ENCODE results near the gene BZW2. TPM values are rescaled to one million over a fixed set of nuclear protein-coding genes. Genes with fewer than 3 reads are reported as not detected.

Gene BZW2
- 28.5 and 53.3 TPM in 2 replicates for total RNA-seq (ENCODE audit: low replicate concordance)

DNA sequence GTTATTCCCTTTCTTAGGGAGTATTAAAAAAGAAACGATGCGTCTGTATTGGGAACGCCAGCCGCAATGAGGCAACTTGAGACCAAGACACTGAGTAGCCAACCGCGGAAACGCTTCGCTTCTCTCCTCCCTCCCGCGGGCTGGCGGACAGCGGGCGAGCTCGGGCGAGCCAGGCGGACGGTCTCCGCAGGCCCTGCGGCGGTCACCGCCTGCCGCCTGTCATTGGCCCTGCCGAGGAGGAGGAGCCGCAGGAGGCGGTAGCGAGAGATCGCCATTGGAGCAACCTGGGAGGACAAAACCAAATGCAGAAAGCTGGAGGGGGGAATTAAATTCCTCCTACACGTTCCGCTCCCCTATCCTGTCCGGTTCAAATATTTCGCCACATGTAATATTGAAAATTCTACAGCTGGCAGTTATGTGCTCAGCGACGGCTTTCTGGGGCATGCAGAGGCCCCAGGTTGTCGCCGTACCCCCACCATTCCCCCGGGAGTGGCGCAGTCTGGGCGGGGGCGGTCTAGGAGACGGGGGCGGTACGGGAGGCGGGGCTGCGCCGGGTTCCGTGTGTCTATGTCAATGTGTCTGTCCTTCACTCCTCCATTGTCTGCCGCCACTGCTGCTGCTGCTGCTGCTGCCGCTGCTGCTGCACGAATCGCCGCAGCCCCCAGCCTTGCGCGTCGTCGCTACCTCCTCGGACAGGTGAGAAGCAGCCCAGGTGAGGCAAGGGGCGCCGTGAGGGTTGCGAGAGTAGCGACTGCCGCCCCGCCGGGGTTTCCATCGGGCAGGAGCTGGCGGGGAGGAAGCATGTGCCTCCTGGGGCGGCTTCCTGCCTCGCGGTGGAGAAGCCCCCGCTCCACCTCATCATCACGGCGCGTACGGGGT, at the start of gene BZW2, which contains the start of gene ANKMY2:
BZW2 (plus strand) TSS at position 589 of the 879 bp plus-strand sequence. CDS start 19,263 bp downstream, outside the sequence.
ANKMY2 (minus strand) TSS at position 162 of the 879 bp plus-strand sequence. CDS start 181 bp downstream, outside the sequence.

DNA sequence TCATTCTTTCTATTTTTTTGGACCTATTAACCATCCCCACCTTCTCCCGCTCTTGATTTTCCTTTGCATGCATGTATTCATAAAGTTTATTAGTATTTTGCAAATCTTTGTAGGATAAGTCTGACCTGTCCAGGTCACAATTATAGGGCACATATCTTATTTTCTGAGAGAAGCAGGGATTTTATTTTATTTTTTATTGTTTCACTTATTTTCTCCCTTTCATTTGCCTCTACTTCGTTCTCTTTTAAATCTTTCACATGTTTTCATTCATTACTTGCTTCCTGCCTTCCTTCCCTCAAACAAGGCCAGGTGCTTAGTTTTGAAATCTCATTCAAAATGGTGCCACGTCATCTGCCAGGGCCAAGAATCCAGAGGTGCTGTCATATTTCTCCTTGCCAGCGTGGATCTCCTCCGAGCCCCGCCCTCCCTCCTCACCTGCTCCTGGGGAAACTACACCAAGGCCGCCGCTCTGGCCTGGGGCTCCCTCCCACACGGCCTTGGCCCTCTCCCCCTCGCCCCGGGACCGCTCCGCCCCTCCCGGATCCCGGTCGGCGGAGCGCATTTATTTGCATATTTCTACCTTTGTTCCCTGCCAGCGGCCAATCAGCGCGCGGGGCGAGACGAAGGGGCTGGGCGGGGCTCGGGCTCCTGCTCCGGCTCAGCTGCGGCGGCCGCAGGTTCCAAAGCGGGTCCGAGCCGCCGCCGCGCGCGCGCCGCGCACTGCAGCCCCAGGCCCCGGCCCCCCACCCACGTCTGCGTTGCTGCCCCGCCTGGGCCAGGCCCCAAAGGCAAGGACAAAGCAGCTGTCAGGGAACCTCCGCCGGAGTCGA, 107.3 kb downstream of the BZW2 start, which contains the start of gene TSPAN13:
TSPAN13 (plus strand) TSS at position 654 of the 830 bp plus-strand sequence. CDS start 213 bp downstream, outside the sequence.

Other genes starting within 250 kb of the BZW2 start
- gene CRPPA, start 224.6 kb upstream of the BZW2 start, total RNA-seq (ENCODE audit: low replicate concordance) = 0.83 and 1.2 TPM in 2 replicates
- gene SOSTDC1, start 180.4 kb upstream of the BZW2 start, total RNA-seq (ENCODE audit: low replicate concordance) = not detected in 2 replicates
- not detected in 2 replicates for gene LRRC72, start 119.4 kb upstream of the BZW2 start, total RNA-seq (ENCODE audit: low replicate concordance)
- 17.8 and 19.2 TPM in 2 replicates for gene ANKMY2, start 427 bp upstream of the BZW2 start, total RNA-seq (ENCODE audit: low replicate concordance)
- 0.23 and 30.8 TPM in 2 replicates for gene TSPAN13, start 107.6 kb downstream of the BZW2 start, total RNA-seq (ENCODE audit: low replicate concordance)
- not detected in 2 replicates for gene AGR2, start 158.8 kb downstream of the BZW2 start, total RNA-seq (ENCODE audit: low replicate concordance)
- gene AGR3, start 235.8 kb downstream of the BZW2 start, total RNA-seq (ENCODE audit: low replicate concordance) = not detected in 2 replicates

Data from smooth muscle cell of the coronary artery (primary cell).